ENCODE measurements around the gene FAAP100. TPM values are rescaled to one million over a fixed set of nuclear protein-coding genes. Genes with fewer than 3 reads are reported as not detected.

Gene FAAP100
- total RNA-seq, 1 experiment from 2014 or later, result 54.7 TPM

DNA sequence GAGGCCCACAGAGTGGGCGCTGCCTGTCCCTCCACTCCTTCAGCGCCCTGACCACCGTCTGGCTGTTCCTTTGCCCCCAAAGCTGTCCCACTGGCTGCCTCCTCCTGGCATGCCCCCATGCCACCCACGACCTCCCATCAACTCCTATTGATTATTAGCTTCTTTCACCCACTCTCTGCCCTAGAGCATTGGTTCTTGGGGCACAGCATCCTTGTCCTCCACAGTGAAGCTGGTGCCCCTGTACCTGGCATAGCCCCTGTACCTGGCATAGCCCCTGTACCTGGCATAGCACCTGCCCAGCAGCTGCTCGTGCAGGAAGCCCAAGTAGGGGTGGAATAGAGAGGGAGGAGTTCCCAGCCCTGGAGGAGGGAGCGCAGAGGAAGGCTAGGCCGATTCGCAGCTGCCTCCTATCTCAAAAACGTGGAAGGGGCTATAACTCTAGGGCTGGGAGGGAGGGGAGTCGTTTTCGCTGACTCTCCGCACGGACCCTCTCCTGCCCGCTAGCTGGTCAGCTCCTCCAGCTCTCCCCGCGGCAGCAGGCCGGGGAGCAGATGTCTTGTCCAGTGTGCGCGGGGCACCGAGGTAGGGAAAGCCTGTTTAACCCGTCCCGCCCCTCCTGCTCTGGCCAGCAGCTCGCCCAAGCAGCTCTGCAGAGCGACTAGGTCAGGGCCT is 33.9 kb downstream of the FAAP100 start (continued):
- no peak; the same call in 1 of the 2 replicates for TF ChIP-seq ZNF263 (CRISPR knock-in tag; IDR thresholded peaks at IDR 0.05; ENCODE audit: low read depth)
- no peak for TF ChIP-seq ATF3 (CRISPR knock-in tag; conservative IDR thresholded peaks at IDR 0.05)
- TF ChIP-seq ATF6 (CRISPR knock-in tag; IDR thresholded peaks at IDR 0.05), result no peak
- TF ChIP-seq PRDM15 (CRISPR knock-in tag; IDR thresholded peaks at IDR 0.05), result peak; percentile 23; the same call in 1 of the 2 replicates
- no peak for TF ChIP-seq NFYB (CRISPR knock-in tag; conservative IDR thresholded peaks at IDR 0.05; ENCODE audit: low read depth)
- TF ChIP-seq RELA (CRISPR knock-in tag; IDR thresholded peaks at IDR 0.05; ENCODE audit: borderline replicate concordance), result 0 out of 2 replicates have a peak, but pooled peaks have one; percentile 13

DNA sequence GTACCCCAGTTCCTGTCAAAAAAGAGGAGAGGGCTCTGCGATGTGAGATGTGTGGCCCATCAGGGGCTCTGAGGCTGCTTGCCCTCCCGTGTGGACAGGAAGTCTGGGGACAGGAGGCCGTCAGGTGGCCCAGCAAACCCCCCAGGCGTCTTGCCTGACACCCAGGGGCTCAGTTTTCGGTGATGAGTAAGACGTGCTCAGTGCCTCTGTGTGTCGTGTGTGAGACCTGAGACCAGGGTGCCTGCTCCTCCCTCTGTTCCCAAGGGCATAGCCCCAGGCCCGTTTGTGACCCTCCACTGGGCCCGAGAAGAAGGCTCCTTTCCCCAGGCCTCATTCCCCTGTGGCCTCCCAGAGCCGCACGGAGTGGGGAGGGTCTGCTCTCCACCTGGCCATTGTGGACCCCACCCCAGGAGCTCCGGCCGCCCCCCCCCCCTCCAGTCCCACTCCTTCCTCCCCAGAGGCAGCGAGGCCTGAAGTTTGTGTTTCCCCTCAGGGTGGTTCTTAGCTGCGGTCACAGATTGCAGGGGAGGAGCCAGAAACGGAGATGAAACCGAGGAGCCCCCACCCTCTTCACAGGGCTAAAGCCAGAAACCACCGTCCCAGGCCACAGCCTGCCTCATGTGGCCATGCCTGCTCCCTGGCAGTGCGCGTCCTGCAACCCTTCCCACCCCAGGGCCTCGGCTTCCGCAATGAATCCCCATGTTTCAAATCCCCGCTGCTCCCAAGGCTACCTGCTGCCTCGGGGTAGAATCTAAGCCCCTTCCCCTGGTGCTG is 34.6 kb downstream of the FAAP100 start:
- Mint-ChIP-seq H3K9me3 (no peaks in the 10 kb centered on the region), H3K36me3 (no peaks in the 10 kb centered on the region), H3K27ac (no peak overlapping the region), H3K4me3 (peak overlapping the region; percentile 57), H3K4me1 (peaks cover 27% of the 10 kb centered on the region), H3K27me3 (ENCODE audit: low read depth) (peaks cover 36% of the 10 kb centered on the region)
- TF ChIP-seq SMAD4 (CRISPR knock-in tag; IDR thresholded peaks at IDR 0.05) (no peak), ZBTB21 (CRISPR knock-in tag; IDR thresholded peaks at IDR 0.05; ENCODE audit: borderline replicate concordance) (0 out of 2 replicates have a peak, but pooled peaks have one; percentile 28)
- ChIA-PET CTCF (interaction anchor here (0.8 to 2.9 kb wide), 10 partner anchors 9 to 195 kb away, joined by 3 to 25 read pairs (median 8); partner anchors contain the start of genes FAAP100 and MRPL12), POLR2A (interaction anchor here (0.6 to 2.7 kb wide), 3 partner anchors 10 to 113 kb away, joined by 3 to 20 read pairs (median 9); no protein-coding TSS in a partner anchor)
- DNase-seq (ENCODE audit: low spot score) (no peak), ATAC-seq (0 out of 2 replicates have a peak, but pooled peaks have one; percentile 0)

GRCh38 chr17:81517009-81517338 is 35.2 kb downstream of the FAAP100 start:
- Mint-ChIP-seq H3K4me1 (peaks cover 27% of the 10 kb centered on the region), H3K27me3 (ENCODE audit: low read depth) (peaks cover 31% of the 10 kb centered on the region), H3K27ac (no peak overlapping the region), H3K36me3 (peaks cover 2% of the 10 kb centered on the region), H3K9me3 (no peaks in the 10 kb centered on the region), H3K4me3 (no peak overlapping the region)
- TF ChIP-seq, protein P1, sequence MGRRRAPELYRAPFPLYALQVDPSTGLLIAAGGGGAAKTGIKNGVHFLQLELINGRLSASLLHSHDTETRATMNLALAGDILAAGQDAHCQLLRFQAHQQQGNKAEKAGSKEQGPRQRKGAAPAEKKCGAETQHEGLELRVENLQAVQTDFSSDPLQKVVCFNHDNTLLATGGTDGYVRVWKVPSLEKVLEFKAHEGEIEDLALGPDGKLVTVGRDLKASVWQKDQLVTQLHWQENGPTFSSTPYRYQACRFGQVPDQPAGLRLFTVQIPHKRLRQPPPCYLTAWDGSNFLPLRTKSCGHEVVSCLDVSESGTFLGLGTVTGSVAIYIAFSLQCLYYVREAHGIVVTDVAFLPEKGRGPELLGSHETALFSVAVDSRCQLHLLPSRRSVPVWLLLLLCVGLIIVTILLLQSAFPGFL (CRISPR knock-in tag; IDR thresholded peaks at IDR 0.05; ENCODE audit: borderline replicate concordance), result no peak
- TF ChIP-seq, protein P2, sequence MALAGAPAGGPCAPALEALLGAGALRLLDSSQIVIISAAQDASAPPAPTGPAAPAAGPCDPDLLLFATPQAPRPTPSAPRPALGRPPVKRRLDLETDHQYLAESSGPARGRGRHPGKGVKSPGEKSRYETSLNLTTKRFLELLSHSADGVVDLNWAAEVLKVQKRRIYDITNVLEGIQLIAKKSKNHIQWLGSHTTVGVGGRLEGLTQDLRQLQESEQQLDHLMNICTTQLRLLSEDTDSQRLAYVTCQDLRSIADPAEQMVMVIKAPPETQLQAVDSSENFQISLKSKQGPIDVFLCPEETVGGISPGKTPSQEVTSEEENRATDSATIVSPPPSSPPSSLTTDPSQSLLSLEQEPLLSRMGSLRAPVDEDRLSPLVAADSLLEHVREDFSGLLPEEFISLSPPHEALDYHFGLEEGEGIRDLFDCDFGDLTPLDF (CRISPR knock-in tag; IDR thresholded peaks at IDR 0.05), result no peak
- no peak for TF ChIP-seq RELA (CRISPR knock-in tag; IDR thresholded peaks at IDR 0.05; ENCODE audit: borderline replicate concordance)
- TF ChIP-seq TEAD1 (CRISPR knock-in tag; IDR thresholded peaks at IDR 0.05), result no peak
- no peak for TF ChIP-seq HMGA2 (CRISPR knock-in tag; IDR thresholded peaks at IDR 0.05)
- TF ChIP-seq, protein P3, sequence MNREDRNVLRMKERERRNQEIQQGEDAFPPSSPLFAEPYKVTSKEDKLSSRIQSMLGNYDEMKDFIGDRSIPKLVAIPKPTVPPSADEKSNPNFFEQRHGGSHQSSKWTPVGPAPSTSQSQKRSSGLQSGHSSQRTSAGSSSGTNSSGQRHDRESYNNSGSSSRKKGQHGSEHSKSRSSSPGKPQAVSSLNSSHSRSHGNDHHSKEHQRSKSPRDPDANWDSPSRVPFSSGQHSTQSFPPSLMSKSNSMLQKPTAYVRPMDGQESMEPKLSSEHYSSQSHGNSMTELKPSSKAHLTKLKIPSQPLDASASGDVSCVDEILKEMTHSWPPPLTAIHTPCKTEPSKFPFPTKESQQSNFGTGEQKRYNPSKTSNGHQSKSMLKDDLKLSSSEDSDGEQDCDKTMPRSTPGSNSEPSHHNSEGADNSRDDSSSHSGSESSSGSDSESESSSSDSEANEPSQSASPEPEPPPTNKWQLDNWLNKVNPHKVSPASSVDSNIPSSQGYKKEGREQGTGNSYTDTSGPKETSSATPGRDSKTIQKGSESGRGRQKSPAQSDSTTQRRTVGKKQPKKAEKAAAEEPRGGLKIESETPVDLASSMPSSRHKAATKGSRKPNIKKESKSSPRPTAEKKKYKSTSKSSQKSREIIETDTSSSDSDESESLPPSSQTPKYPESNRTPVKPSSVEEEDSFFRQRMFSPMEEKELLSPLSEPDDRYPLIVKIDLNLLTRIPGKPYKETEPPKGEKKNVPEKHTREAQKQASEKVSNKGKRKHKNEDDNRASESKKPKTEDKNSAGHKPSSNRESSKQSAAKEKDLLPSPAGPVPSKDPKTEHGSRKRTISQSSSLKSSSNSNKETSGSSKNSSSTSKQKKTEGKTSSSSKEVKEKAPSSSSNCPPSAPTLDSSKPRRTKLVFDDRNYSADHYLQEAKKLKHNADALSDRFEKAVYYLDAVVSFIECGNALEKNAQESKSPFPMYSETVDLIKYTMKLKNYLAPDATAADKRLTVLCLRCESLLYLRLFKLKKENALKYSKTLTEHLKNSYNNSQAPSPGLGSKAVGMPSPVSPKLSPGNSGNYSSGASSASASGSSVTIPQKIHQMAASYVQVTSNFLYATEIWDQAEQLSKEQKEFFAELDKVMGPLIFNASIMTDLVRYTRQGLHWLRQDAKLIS (CRISPR knock-in tag; IDR thresholded peaks at IDR 0.05; ENCODE audit: borderline replicate concordance), result no peak
- TF ChIP-seq NR2C2 (CRISPR knock-in tag; IDR thresholded peaks at IDR 0.05), result no peak
- no peak for TF ChIP-seq TP53 (CRISPR knock-in tag; IDR thresholded peaks at IDR 0.05)
- TF ChIP-seq, protein P4, sequence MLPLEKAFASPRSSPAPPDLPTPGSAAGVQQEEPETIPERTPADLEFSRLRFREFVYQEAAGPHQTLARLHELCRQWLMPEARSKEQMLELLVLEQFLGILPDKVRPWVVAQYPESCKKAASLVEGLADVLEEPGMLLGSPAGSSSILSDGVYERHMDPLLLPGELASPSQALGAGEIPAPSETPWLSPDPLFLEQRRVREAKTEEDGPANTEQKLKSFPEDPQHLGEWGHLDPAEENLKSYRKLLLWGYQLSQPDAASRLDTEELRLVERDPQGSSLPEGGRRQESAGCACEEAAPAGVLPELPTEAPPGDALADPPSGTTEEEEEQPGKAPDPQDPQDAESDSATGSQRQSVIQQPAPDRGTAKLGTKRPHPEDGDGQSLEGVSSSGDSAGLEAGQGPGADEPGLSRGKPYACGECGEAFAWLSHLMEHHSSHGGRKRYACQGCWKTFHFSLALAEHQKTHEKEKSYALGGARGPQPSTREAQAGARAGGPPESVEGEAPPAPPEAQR (CRISPR knock-in tag; IDR thresholded peaks at IDR 0.05), result no peak
- POLR2A ChIA-PET, result interaction anchor here (2.7 kb wide), 1 partner anchor 10 kb away, joined by 20 read pairs; no protein-coding TSS in a partner anchor
- CTCF ChIA-PET, result no interaction called here
- DNase-seq (ENCODE audit: low spot score) (no peak), ATAC-seq (no peak)
